PFSK-1 (cell line): ENCODE measurements around the gene ALG2.

Experiments used
- POLR2AphosphoS5 ChIP-seq: IDR thresholded peaks from 2 replicates; pipeline ENCODE4 v1.6.1; 2012; ENCODE audit warnings: low read depth, mild to moderate bottlenecking, control low read depth, low read length, moderate library complexity
- SIN3A ChIP-seq: IDR thresholded peaks from 2 replicates; pipeline ENCODE4 v1.6.1; 2012; ENCODE audit warnings: mild to moderate bottlenecking, low read length, moderate library complexity, borderline replicate concordance; ENCODE audit not compliant: insufficient read depth
- TAF1 ChIP-seq: IDR thresholded peaks from 2 replicates; pipeline ENCODE4 v1.6.1; 2012; ENCODE audit warnings: low read length, control low read depth, borderline replicate concordance; ENCODE audit not compliant: insufficient read depth
- TF ChIP-seq, protein P1 (sequence below), 2 experiments: IDR thresholded peaks; 2 replicates each; pipeline versions ENCODE4 v1.6.1 to v1.8.0; 2011 to 2012; ENCODE audit warnings: low read depth in 2 of 2, low read length in 2 of 2, control low read depth in 1 of 2, inconsistent platforms in 1 of 2, mild to moderate bottlenecking in 1 of 2, moderate library complexity in 1 of 2; ENCODE audit not compliant: insufficient read depth in 1 of 2

DNA sequence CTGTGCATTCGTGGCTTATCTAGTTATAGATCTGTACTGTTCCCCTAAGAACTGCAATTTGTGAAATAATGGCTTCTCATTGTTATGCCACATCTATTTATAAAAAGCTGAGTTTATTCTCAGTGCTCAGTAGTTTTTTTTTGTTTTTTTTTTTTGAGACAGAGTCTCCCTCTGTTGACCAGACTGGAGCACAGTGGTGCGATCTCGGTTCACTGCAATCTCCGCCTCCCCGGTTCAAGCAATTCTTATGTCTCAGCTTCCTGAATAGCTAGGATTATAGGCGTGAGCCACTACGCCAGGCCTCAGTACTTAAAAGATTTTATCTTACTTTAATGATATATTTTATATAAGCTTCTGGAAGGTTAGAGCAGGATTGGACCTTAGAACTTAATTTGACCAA is 19.4 kb upstream of the ALG2 start:
- TF ChIP-seq POLR2AphosphoS5 (no peak), TAF1 (no peak), SIN3A (no peak)
- TF ChIP-seq, protein P1, sequence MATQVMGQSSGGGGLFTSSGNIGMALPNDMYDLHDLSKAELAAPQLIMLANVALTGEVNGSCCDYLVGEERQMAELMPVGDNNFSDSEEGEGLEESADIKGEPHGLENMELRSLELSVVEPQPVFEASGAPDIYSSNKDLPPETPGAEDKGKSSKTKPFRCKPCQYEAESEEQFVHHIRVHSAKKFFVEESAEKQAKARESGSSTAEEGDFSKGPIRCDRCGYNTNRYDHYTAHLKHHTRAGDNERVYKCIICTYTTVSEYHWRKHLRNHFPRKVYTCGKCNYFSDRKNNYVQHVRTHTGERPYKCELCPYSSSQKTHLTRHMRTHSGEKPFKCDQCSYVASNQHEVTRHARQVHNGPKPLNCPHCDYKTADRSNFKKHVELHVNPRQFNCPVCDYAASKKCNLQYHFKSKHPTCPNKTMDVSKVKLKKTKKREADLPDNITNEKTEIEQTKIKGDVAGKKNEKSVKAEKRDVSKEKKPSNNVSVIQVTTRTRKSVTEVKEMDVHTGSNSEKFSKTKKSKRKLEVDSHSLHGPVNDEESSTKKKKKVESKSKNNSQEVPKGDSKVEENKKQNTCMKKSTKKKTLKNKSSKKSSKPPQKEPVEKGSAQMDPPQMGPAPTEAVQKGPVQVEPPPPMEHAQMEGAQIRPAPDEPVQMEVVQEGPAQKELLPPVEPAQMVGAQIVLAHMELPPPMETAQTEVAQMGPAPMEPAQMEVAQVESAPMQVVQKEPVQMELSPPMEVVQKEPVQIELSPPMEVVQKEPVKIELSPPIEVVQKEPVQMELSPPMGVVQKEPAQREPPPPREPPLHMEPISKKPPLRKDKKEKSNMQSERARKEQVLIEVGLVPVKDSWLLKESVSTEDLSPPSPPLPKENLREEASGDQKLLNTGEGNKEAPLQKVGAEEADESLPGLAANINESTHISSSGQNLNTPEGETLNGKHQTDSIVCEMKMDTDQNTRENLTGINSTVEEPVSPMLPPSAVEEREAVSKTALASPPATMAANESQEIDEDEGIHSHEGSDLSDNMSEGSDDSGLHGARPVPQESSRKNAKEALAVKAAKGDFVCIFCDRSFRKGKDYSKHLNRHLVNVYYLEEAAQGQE (IDR thresholded peaks at IDR 0.05; ENCODE audit: insufficient read depth in 1 of 2, low read depth in 2 of 2, low read length in 2 of 2): no peak
